Mesothelial cell of epicardium (in vitro differentiated cells): ENCODE measurements around the gene AKAP13. TPM values are rescaled to one million over a fixed set of nuclear protein-coding genes. Genes with fewer than 3 reads are reported as not detected.

Experiments
- DNase-seq, 2 experiments: peaks; one replicate each; pipeline ENCODE4 v3.0.0; 2021; ENCODE audit warnings: low spot score in 2 of 2; ENCODE audit not compliant: unreplicated experiment in 2 of 2
- H3K27ac Mint-ChIP-seq: 2 replicates; pipeline ENCODE4 v1.8.0; 2021; ENCODE audit warnings: mixed read lengths
- H3K27me3 Mint-ChIP-seq: 2 replicates; pipeline ENCODE4 v1.8.0; 2021; ENCODE audit warnings: low read depth, mixed read lengths
- H3K36me3 Mint-ChIP-seq: 2 replicates; pipeline ENCODE4 v1.8.0; 2021; ENCODE audit warnings: mixed read lengths
- H3K4me1 Mint-ChIP-seq: 2 replicates; pipeline ENCODE4 v1.8.0; 2021; ENCODE audit warnings: mixed read lengths
- H3K4me3 Mint-ChIP-seq: 2 replicates; pipeline ENCODE4 v1.8.0; 2021; ENCODE audit warnings: mild to moderate bottlenecking, moderate library complexity, mixed read lengths
- H3K9me3 Mint-ChIP-seq: 2 replicates; pipeline ENCODE4 v1.8.0; 2021; ENCODE audit warnings: mixed read lengths
- total RNA-seq: library from RNA; stranded (reverse); gene quantifications from 3 replicates; pipeline ENCODE4 v1.2.1, GENCODE V29; 2021
- TF ChIP-seq, protein P1 (sequence below): fragments of 200-600 bp; sonication (generic); IDR thresholded peaks from one replicate; pipeline ENCODE4 v1.5.0; 2021; ENCODE audit warnings: antibody characterized with exemption; ENCODE audit not compliant: unreplicated experiment

AKAP13 gene
- total RNA-seq, 1 donor from 2014 or later: 109 TPM

DNA sequence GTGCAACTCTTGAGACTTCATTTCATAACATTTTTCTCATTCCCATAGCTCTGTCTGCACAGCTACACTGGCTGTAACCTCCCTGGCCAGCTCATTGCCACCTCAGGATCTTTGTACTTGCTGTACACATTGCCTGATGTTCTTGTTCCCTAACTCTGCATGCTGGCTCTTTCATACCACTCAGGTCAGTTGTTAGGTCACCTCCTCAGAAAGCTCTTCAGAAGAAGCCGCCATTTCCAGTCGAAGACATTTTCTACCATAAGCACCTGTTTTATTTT, 176.2 kb downstream of the AKAP13 start:
- Mint-ChIP-seq H3K4me1 (peaks cover 19% of the 10 kb centered on the region), H3K4me3 (no peak overlapping the region), H3K27me3 (no peaks in the 10 kb centered on the region), H3K36me3 (peaks cover 10% of the 10 kb centered on the region), H3K27ac (no peak overlapping the region), H3K9me3 (no peaks in the 10 kb centered on the region)
- TF ChIP-seq, protein P1, sequence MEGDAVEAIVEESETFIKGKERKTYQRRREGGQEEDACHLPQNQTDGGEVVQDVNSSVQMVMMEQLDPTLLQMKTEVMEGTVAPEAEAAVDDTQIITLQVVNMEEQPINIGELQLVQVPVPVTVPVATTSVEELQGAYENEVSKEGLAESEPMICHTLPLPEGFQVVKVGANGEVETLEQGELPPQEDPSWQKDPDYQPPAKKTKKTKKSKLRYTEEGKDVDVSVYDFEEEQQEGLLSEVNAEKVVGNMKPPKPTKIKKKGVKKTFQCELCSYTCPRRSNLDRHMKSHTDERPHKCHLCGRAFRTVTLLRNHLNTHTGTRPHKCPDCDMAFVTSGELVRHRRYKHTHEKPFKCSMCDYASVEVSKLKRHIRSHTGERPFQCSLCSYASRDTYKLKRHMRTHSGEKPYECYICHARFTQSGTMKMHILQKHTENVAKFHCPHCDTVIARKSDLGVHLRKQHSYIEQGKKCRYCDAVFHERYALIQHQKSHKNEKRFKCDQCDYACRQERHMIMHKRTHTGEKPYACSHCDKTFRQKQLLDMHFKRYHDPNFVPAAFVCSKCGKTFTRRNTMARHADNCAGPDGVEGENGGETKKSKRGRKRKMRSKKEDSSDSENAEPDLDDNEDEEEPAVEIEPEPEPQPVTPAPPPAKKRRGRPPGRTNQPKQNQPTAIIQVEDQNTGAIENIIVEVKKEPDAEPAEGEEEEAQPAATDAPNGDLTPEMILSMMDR: no peak
- DNase-seq: no peak

DNA sequence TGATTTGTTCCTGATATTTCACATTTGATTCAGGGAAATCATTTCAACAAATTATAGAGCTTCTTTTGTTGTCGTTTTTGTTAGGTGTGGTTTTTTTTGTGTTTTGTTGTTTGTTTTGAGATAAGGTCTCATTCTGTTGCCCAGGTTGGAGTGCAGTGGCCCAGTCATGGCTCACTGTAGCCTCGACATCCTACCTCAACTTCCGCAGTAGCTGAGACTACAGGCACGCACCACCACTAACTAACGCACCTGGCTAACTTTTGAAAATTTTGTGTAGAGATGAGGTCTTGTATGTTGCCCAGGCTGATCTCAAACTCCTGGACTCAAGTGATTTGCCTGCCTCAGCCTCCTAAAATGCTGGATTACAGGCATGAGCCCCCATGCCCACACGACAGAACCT, 177.0 kb downstream of the AKAP13 start:
- H3K4me1 Mint-ChIP-seq: peaks cover 19% of the 10 kb centered on the region
- no peak overlapping the region for H3K4me3 Mint-ChIP-seq
- H3K36me3 Mint-ChIP-seq: peaks cover 7% of the 10 kb centered on the region
- H3K27ac Mint-ChIP-seq: no peak overlapping the region
- no peak for DNase-seq
- TF ChIP-seq, protein P1: no peak
- H3K27me3 Mint-ChIP-seq: no peaks in the 10 kb centered on the region
- no peaks in the 10 kb centered on the region for H3K9me3 Mint-ChIP-seq

DNA sequence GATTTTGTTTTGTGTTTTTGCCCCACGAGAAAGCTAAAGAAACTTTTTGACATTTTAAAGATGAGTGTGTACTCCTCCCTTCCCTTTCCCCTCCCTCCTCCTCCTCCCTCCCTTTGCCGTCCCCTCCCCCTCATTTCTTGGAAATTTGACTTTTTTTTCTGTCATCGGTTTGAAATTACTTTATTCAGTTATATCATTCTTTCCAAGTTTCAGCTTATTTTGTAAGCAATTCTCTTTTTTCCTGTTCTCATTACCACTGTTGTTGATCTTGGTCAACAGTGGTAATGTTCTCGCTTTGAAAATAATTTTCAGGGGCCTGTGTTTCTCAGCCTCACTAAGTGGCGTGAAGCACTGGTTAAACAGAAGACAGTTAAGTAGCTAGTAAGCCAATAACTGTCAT, 178.4 kb downstream of the AKAP13 start:
- no peak for DNase-seq
- peak overlapping the region; percentile 3 for H3K4me3 Mint-ChIP-seq
- TF ChIP-seq, protein P1: no peak
- peaks cover 27% of the 10 kb centered on the region for H3K4me1 Mint-ChIP-seq
- no peaks in the 10 kb centered on the region for H3K27me3 Mint-ChIP-seq
- H3K9me3 Mint-ChIP-seq: no peaks in the 10 kb centered on the region
- H3K36me3 Mint-ChIP-seq: peaks cover 5% of the 10 kb centered on the region
- H3K27ac Mint-ChIP-seq: peak overlapping the region; percentile 87

DNA sequence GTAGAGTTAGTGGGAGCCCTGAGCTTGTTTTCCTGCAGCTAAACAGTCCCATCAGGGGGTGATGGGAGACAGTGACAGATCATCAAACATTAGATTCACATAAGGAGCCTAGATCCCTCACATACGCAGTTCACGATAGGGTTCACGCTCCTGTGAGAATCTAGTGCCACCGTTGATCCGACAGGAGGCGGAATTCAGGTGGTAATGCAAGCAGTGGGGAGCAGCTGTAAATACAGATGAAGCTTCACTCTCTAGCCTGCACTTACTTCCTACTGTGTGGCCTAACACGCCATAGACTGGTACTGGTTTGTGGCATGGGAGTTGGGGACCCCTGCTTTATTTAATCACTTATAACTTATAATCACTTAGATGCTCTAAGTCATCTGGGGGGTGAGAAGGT, 179.1 kb downstream of the AKAP13 start:
- Mint-ChIP-seq H3K4me3 (no peak overlapping the region), H3K27me3 (no peaks in the 10 kb centered on the region), H3K9me3 (no peaks in the 10 kb centered on the region), H3K36me3 (peaks cover under 1% of the 10 kb centered on the region), H3K4me1 (peaks cover 28% of the 10 kb centered on the region), H3K27ac (peak overlapping the region; percentile 18)
- no peak for DNase-seq
- TF ChIP-seq, protein P1: no peak

DNA sequence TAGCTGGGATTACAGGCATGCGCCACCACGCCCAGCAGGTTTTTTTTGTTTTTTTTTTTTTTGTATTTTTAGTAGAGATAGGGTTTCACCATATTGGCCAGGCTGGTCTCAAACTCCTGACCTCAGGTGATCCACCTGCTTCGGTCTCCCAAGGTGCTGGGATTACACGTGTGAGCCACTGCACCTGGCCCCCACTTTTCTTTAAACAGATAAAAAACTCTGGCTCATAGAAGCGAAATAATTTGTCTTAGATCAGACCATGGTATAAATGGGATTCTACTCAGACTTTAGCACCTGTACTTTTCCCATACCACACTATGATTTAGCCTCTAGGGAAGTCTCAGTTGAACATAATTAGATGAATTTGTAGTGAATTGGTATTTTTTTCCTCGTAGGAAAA, 182.4 kb downstream of the AKAP13 start:
- Mint-ChIP-seq H3K9me3 (no peaks in the 10 kb centered on the region), H3K36me3 (no peaks in the 10 kb centered on the region), H3K4me3 (no peak overlapping the region), H3K4me1 (peaks cover 33% of the 10 kb centered on the region), H3K27me3 (no peaks in the 10 kb centered on the region), H3K27ac (no peak overlapping the region)
- TF ChIP-seq, protein P1: no peak
- no peak for DNase-seq

DNA sequence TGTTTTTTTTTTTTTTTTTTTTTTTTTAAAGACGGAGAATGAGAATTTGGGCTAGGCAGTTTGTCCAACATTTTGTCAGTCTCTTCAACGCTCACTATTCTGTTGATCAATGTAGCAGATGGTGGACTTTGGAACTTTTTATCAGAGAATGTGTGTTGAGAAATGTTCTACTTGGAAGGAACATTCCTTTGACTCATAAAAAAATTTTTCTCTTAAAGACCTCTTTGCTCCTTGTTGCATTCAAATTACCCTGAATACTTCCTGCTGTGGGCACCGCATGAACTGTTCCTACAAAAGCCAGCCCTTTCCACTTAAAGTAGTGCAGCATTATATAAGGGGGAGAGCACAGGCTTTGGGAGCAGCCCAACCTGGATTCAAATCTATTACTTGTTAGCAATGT, 182.9 kb downstream of the AKAP13 start:
- Mint-ChIP-seq H3K36me3 (no peaks in the 10 kb centered on the region), H3K27ac (no peak overlapping the region), H3K4me3 (no peak overlapping the region), H3K4me1 (peaks cover 29% of the 10 kb centered on the region), H3K9me3 (no peaks in the 10 kb centered on the region), H3K27me3 (no peaks in the 10 kb centered on the region)
- DNase-seq: no peak
- TF ChIP-seq, protein P1: no peak
